Measurements from ENCODE around the gene PRLR. TPM values are rescaled to one million over a fixed set of nuclear protein-coding genes. Genes with fewer than 3 reads are reported as not detected.

PRLR gene
- total and polyA plus RNA-seq, 10 of the 15 experiments (the other 5 are each of a cell fraction or from before 2014, with no cell fraction given) = 0.03 to 8.1 (median 0.20) TPM

DNA sequence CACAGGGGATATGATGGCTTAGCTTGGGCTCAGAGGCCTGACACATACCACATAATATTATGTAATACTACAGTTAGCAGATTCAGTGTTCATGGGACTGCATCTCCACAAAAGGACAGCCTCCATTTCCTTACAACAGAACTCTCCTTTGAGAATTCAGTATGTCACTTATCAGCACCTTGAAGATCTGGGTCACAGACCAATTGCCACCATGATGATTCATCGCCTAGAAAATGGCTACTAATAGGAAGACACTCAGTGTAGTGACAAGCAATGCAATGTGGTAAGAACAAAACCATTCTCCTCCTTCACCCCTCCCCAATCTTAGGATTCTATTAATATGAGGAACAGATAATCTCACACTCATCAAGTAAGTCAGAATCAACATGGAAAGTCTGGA is 38.7 kb upstream of the PRLR start:
- ChIA-PET SMC1A (ENCODE audit: uncharacterized antibody, unreplicated experiment) (no interaction called here), CTCF (no interaction called here), RAD21 (ENCODE audit: unreplicated experiment) (no interaction called here), POLR2A (interaction anchor here (0.8 kb wide), 1 partner anchor 29 kb away, joined by 3 read pairs; no protein-coding TSS in a partner anchor)
- no TSS peak for BruUV-seq (replicated peaks)
- Histone ChIP-seq H3K4me1 (ENCODE audit: control insufficient read depth, insufficient read depth, low read length) (no peaks in the 10 kb centered on the region), H3K9ac (ENCODE audit: control insufficient read depth, insufficient read depth, low read length) (no peak overlapping the region), H3K27me3 (replicated peaks in 1 of 2; ENCODE audit: control insufficient read depth in 2 of 2, insufficient read depth in 2 of 2, low read length in 1 of 2) (no peaks in the 10 kb centered on the region), H3K4me3 (no peak overlapping the region), H3K36me3 (ENCODE audit: control insufficient read depth in 2 of 2, insufficient read depth in 2 of 2, low read length in 1 of 2) (no peaks in the 10 kb centered on the region), H4K20me1 (ENCODE audit: control insufficient read depth, insufficient read depth) (no peaks in the 10 kb centered on the region), H3K9me3 (replicated peaks; ENCODE audit: control insufficient read depth, insufficient read depth, low read length) (no peaks in the 10 kb centered on the region), H3K27ac (ENCODE audit: control insufficient read depth, insufficient read depth) (no peak overlapping the region), H2AFZ (ENCODE audit: control insufficient read depth, low read depth, low read length) (no peak overlapping the region), H3K79me2 (ENCODE audit: control insufficient read depth, insufficient read depth, low read length) (no peaks in the 10 kb centered on the region), H3K4me2 (ENCODE audit: control insufficient read depth, insufficient read depth) (no peak overlapping the region)
- intact Hi-C loops (cut with micrococcal nuclease; ENCODE audit: unreplicated experiment) (no loop called here), in situ Hi-C loops (cut with MboI) (no loop called here)
- WGBS (ENCODE audit: insufficient coverage, insufficient replicate concordance, low lambda C conversion rate, missing lambda C conversion rate) = 60% methylated on average over 1 of the region's 1 CpG
- ATAC-seq (no peak), DNase-seq (ENCODE audit: low read depth, low spot score) (no peak), FAIRE-seq (no peak)
- TF ChIP-seq CBX3 (IDR thresholded peaks at IDR 0.05; ENCODE audit: borderline replicate concordance, low read depth) (no peak), IKZF1 (conservative IDR thresholded peaks at IDR 0.05) (no peak), NFYB (IDR thresholded peaks at IDR 0.05; ENCODE audit: insufficient read depth, low read depth, low read length) (no peak), NR2F1 (conservative IDR thresholded peaks at IDR 0.05) (no peak)

DNA sequence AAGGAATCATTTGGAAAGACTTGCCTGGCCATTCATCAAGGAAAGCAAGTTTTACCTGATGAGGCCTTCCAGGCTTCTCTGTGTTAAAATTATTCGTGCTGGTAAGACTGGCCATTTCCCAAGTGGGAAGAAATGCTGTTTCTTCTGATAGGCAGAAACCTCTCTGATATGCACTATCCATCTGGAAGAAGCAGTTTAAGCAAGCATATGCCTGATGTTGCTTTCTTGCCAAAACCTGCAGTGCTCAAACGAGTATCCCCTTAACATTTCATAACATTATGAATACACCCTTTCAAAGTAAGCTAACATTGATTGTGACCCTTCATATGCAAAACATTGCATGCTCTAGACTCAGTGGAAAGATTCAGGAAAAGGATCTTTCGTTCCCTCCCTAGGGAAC is 36.0 kb upstream of the PRLR start:
- H2AFZ ChIP-seq (ENCODE audit: control insufficient read depth, low read depth, low read length) = no peak overlapping the region
- H3K4me3 ChIP-seq = no peak overlapping the region
- ChIA-PET POLR2A (no interaction called here), RAD21 (ENCODE audit: unreplicated experiment) (no interaction called here), CTCF (no interaction called here), SMC1A (ENCODE audit: uncharacterized antibody, unreplicated experiment) (interaction anchor here (0.6 to 4.9 kb wide), 3 partner anchors 17 to 106 kb away, joined by 3 to 39 read pairs (median 3); no protein-coding TSS in a partner anchor)
- H3K9me3 ChIP-seq (replicated peaks; ENCODE audit: control insufficient read depth, insufficient read depth, low read length) = peaks cover 2% of the 10 kb centered on the region; the same call in 1 of the 3 replicates
- no peaks in the 10 kb centered on the region for H3K27me3 ChIP-seq (replicated peaks in 1 of 2; ENCODE audit: control insufficient read depth in 2 of 2, insufficient read depth in 2 of 2, low read length in 1 of 2)
- no peak overlapping the region for H3K4me2 ChIP-seq (ENCODE audit: control insufficient read depth, insufficient read depth)
- intact Hi-C loops (cut with micrococcal nuclease; ENCODE audit: unreplicated experiment) (no loop called here), in situ Hi-C loops (cut with MboI) (no loop called here)
- H3K36me3 ChIP-seq (ENCODE audit: control insufficient read depth in 2 of 2, insufficient read depth in 2 of 2, low read length in 1 of 2) = no peaks in the 10 kb centered on the region
- BruUV-seq (replicated peaks) = no TSS peak
- no peaks in the 10 kb centered on the region for H3K79me2 ChIP-seq (ENCODE audit: control insufficient read depth, insufficient read depth, low read length)
- ATAC-seq = no peak
- no peak for TF ChIP-seq CBX5 (IDR thresholded peaks at IDR 0.05; ENCODE audit: low read depth)
- TF ChIP-seq SMARCA5 (IDR thresholded peaks at IDR 0.05) = no peak
- TF ChIP-seq SRF (IDR thresholded peaks at IDR 0.05; ENCODE audit: low read depth in 2 of 2, low read length in 2 of 2) = no peak
- no peak for TF ChIP-seq MYB (IDR thresholded peaks at IDR 0.05; ENCODE audit: borderline replicate concordance, low read depth, low read length)
- TF ChIP-seq KAT2A (conservative IDR thresholded peaks at IDR 0.05; ENCODE audit: control insufficient read depth, low read depth, low read length) = no peak
- TF ChIP-seq MEF2B (IDR thresholded peaks at IDR 0.05; ENCODE audit: partially characterized antibody, poor library complexity, severe bottlenecking) = no peak
- no peak for TF ChIP-seq SUZ12 (IDR thresholded peaks at IDR 0.05; ENCODE audit: unreplicated experiment)
- TF ChIP-seq SUPT20H (IDR thresholded peaks at IDR 0.05; ENCODE audit: borderline replicate concordance, control insufficient read depth, low read depth, low read length) = no peak
- no peak overlapping the region for H3K9ac ChIP-seq (ENCODE audit: control insufficient read depth, insufficient read depth, low read length)
- no peaks in the 10 kb centered on the region for H4K20me1 ChIP-seq (ENCODE audit: control insufficient read depth, insufficient read depth)
- H3K27ac ChIP-seq (ENCODE audit: control insufficient read depth, insufficient read depth) = no peak overlapping the region
- no peaks in the 10 kb centered on the region for H3K4me1 ChIP-seq (ENCODE audit: control insufficient read depth, insufficient read depth, low read length)
- no peak for FAIRE-seq
- no peak for DNase-seq (ENCODE audit: low read depth, low spot score)
- WGBS (ENCODE audit: insufficient coverage, insufficient replicate concordance, low lambda C conversion rate, missing lambda C conversion rate) = 2% methylated on average over 3 of the region's 3 CpGs
